HUES6 (cell line): ENCODE data around the gene KIDINS220.

ENCODE experiments used
- H3K27ac ChIP-seq: 2 replicates; pipeline ENCODE4 v1.7.0; 2013; ENCODE audit warnings: low read depth, mild to moderate bottlenecking, low read length, inconsistent platforms
- H3K27me3 ChIP-seq: 2 replicates; pipeline ENCODE4 v1.6.1; 2013; ENCODE audit warnings: low read length; ENCODE audit not compliant: control insufficient read depth, insufficient read depth
- H3K36me3 ChIP-seq: 2 replicates; pipeline ENCODE4 v1.6.1; 2013; ENCODE audit warnings: low read length; ENCODE audit not compliant: control insufficient read depth, insufficient read depth
- H3K4me1 ChIP-seq: 2 replicates; pipeline ENCODE4 v1.6.1; 2013; ENCODE audit warnings: low read length; ENCODE audit not compliant: control insufficient read depth, insufficient read depth
- H3K4me3 ChIP-seq: 2 replicates; pipeline ENCODE4 v1.5.1; 2013; ENCODE audit warnings: low read depth, low read length
- H3K9ac ChIP-seq: one replicate; pipeline ENCODE4 v1.6.1; 2013; ENCODE audit warnings: mild to moderate bottlenecking, low read length
- H3K9me3 ChIP-seq: 2 replicates; pipeline ENCODE4 v1.6.1; 2013; ENCODE audit warnings: low read depth, low read length; ENCODE audit not compliant: control insufficient read depth, insufficient read depth

KIDINS220 gene

GRCh38 chr2:8867363-8867762, 29.9 kb upstream of the KIDINS220 start:
- Histone ChIP-seq H3K4me1 (no peaks in the 10 kb centered on the region), H3K36me3 (peaks cover under 1% of the 10 kb centered on the region; the same call in 1 of the 2 replicates), H3K9ac (no peak overlapping the region), H3K27me3 (no peaks in the 10 kb centered on the region), H3K27ac (no peak overlapping the region), H3K9me3 (no peaks in the 10 kb centered on the region), H3K4me3 (no peak overlapping the region)

- no peak overlapping the region for H3K9ac ChIP-seq
- H3K9me3 ChIP-seq, result no peaks in the 10 kb centered on the region
- peaks cover 3% of the 10 kb centered on the region; the same call in 1 of the 2 replicates for H3K36me3 ChIP-seq
- no peak overlapping the region for H3K27ac ChIP-seq
- no peaks in the 10 kb centered on the region for H3K27me3 ChIP-seq
- no peaks in the 10 kb centered on the region for H3K4me1 ChIP-seq
- H3K4me3 ChIP-seq, result no peak overlapping the region
Observed at GRCh38 chr2:8863331-8863953, 26.0 kb upstream of the KIDINS220 start.

GRCh38 chr2:8862230-8862629, 24.8 kb upstream of the KIDINS220 start:
- Histone ChIP-seq H3K27me3 (no peaks in the 10 kb centered on the region), H3K9ac (no peak overlapping the region), H3K4me3 (no peak overlapping the region), H3K36me3 (peaks cover 3% of the 10 kb centered on the region; the same call in 1 of the 2 replicates), H3K9me3 (no peaks in the 10 kb centered on the region), H3K4me1 (no peaks in the 10 kb centered on the region), H3K27ac (no peak overlapping the region)

- no peak overlapping the region for H3K27ac ChIP-seq
- no peaks in the 10 kb centered on the region for H3K27me3 ChIP-seq
- no peak overlapping the region for H3K9ac ChIP-seq
- H3K4me1 ChIP-seq, result no peaks in the 10 kb centered on the region
- no peaks in the 10 kb centered on the region for H3K9me3 ChIP-seq
- peaks cover 3% of the 10 kb centered on the region; the same call in 1 of the 2 replicates for H3K36me3 ChIP-seq
- H3K4me3 ChIP-seq, result no peak overlapping the region
Observed at GRCh38 chr2:8861797-8862196, 24.4 kb upstream of the KIDINS220 start.

GRCh38 chr2:8860239-8860638, 22.8 kb upstream of the KIDINS220 start:
- Histone ChIP-seq H3K4me1 (peaks cover under 1% of the 10 kb centered on the region), H3K9me3 (no peaks in the 10 kb centered on the region), H3K36me3 (peaks cover 3% of the 10 kb centered on the region; the same call in 1 of the 2 replicates), H3K27ac (no peak overlapping the region), H3K4me3 (no peak overlapping the region), H3K27me3 (no peaks in the 10 kb centered on the region), H3K9ac (no peak overlapping the region)

- H3K36me3 ChIP-seq, result peaks cover 3% of the 10 kb centered on the region; the same call in 1 of the 2 replicates
- H3K9ac ChIP-seq, result no peak overlapping the region
- H3K4me3 ChIP-seq, result no peak overlapping the region
- H3K9me3 ChIP-seq, result no peaks in the 10 kb centered on the region
- H3K27me3 ChIP-seq, result no peaks in the 10 kb centered on the region
- peaks cover 5% of the 10 kb centered on the region for H3K4me1 ChIP-seq
- H3K27ac ChIP-seq, result no peak overlapping the region
Observed at GRCh38 chr2:8858910-8859309, 21.5 kb upstream of the KIDINS220 start.

- Histone ChIP-seq H3K4me1 (peaks cover 5% of the 10 kb centered on the region), H3K9me3 (no peaks in the 10 kb centered on the region), H3K9ac (no peak overlapping the region), H3K27me3 (no peaks in the 10 kb centered on the region), H3K4me3 (no peak overlapping the region), H3K36me3 (0 out of 2 replicates have a peak, but pooled peaks cover 3% of the 10 kb centered on the region), H3K27ac (no peak overlapping the region)
Observed at GRCh38 chr2:8858264-8858663, 20.9 kb upstream of the KIDINS220 start.

- H3K9me3 ChIP-seq, result no peaks in the 10 kb centered on the region
Observed at GRCh38 chr2:8857709-8858108, 20.3 kb upstream of the KIDINS220 start.

GRCh38 chr2:8856176-8856575, 18.8 kb upstream of the KIDINS220 start:
- Histone ChIP-seq H3K4me3 (no peak overlapping the region), H3K27ac (no peak overlapping the region), H3K9me3 (no peaks in the 10 kb centered on the region), H3K4me1 (peaks cover 5% of the 10 kb centered on the region), H3K27me3 (no peaks in the 10 kb centered on the region), H3K9ac (no peak overlapping the region), H3K36me3 (no peaks in the 10 kb centered on the region)

More at GRCh38 chr2:8857709-8858108, 20.3 kb upstream of the KIDINS220 start:
- H3K4me3 ChIP-seq, result no peak overlapping the region
- no peak overlapping the region for H3K27ac ChIP-seq
- H3K4me1 ChIP-seq, result peaks cover 5% of the 10 kb centered on the region
- 0 out of 2 replicates have a peak, but pooled peaks cover 3% of the 10 kb centered on the region for H3K36me3 ChIP-seq
- no peaks in the 10 kb centered on the region for H3K27me3 ChIP-seq
- H3K9ac ChIP-seq, result no peak overlapping the region

- Histone ChIP-seq H3K9me3 (no peaks in the 10 kb centered on the region), H3K4me3 (no peak overlapping the region), H3K27ac (no peak overlapping the region), H3K4me1 (peaks cover 5% of the 10 kb centered on the region), H3K9ac (no peak overlapping the region), H3K27me3 (no peaks in the 10 kb centered on the region), H3K36me3 (no peaks in the 10 kb centered on the region)
Observed at GRCh38 chr2:8855010-8855409, 17.6 kb upstream of the KIDINS220 start.

- no peaks in the 10 kb centered on the region for H3K27me3 ChIP-seq
- H3K4me1 ChIP-seq, result peaks cover 5% of the 10 kb centered on the region
- H3K9me3 ChIP-seq, result no peaks in the 10 kb centered on the region
- no peak overlapping the region for H3K4me3 ChIP-seq
- H3K27ac ChIP-seq, result no peak overlapping the region
- no peaks in the 10 kb centered on the region for H3K36me3 ChIP-seq
- no peak overlapping the region for H3K9ac ChIP-seq
Observed at GRCh38 chr2:8853426-8853825, 16.0 kb upstream of the KIDINS220 start.
